ENCODE data around the gene LHPP.

DNA sequence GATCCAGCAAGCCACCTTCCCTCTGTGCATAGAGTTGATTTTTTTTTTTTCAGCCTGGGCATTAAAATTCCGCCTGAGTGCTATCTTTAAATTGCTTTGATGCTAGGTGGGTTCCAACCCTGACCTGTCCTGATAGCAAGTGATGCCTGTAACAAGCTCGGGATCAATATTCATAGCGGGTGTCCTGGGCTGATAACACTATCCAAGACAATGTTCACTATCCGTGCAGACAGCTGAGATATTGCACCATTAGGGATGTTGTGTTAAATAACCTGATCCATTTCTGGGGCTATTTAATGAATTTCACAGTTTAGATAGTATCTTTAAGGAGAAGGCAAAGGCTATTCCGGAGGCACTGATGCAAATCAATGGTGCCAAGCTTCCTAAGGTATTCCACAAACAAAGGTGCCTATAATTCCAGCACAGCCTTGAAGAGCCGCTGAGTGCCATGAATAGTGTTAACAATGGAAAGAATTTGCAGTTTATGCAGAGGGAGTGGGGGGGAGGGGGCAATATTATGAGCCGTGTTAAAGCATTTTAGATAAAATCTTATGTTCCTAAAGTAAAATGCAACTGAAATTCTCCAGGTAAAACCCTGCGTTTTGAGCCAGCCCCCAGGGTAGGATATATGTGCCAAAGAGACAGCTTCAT, 7.5 kb upstream of the LHPP start:
- TF ChIP-seq YY1 (IDR thresholded peaks at IDR 0.05; ENCODE audit: insufficient read depth, insufficient read length), result no peak
- no peak for TF ChIP-seq ZNF274 (IDR thresholded peaks at IDR 0.05; ENCODE audit: low read depth, low read length)
